Trophoblast cell (in vitro differentiated cells and primary cell): ENCODE measurements around the gene KIAA1549.

Source experiments
- DNase-seq, 2 donors: peaks; one replicate each; pipeline ENCODE4 v3.0.0-alpha.2; 2016
- H2AFZ ChIP-seq: 2 replicates; pipeline ENCODE4 v1.6.1; 2013; ENCODE audit warnings: low read length, moderate library complexity, mild to moderate bottlenecking; ENCODE audit not compliant: insufficient read depth, poor library complexity
- H2AK5ac ChIP-seq: 2 replicates; pipeline ENCODE4 v1.6.1; 2013; ENCODE audit warnings: mild to moderate bottlenecking, low read length
- H2BK120ac ChIP-seq: 2 replicates; pipeline ENCODE4 v1.6.1; 2013; ENCODE audit warnings: low read length, mild to moderate bottlenecking, moderate library complexity; ENCODE audit not compliant: insufficient read depth, poor library complexity
- H2BK12ac ChIP-seq: 2 replicates; pipeline ENCODE4 v1.6.1; 2013; ENCODE audit warnings: mild to moderate bottlenecking, low read length, moderate library complexity
- H2BK5ac ChIP-seq: 2 replicates; pipeline ENCODE4 v1.6.1; 2013; ENCODE audit warnings: low read length, low read depth, moderate library complexity, mild to moderate bottlenecking; ENCODE audit not compliant: poor library complexity
- H3K14ac ChIP-seq: 2 replicates; pipeline ENCODE4 v1.6.1; 2013; ENCODE audit warnings: mild to moderate bottlenecking, low read length
- H3K18ac ChIP-seq: 2 replicates; pipeline ENCODE4 v1.6.1; 2013; ENCODE audit warnings: mild to moderate bottlenecking, low read length
- H3K23ac ChIP-seq: 2 replicates; pipeline ENCODE4 v1.6.1; 2013; ENCODE audit warnings: low read length
- H3K27ac ChIP-seq: 2 replicates; pipeline ENCODE4 v1.5.1; 2013; ENCODE audit warnings: low read depth, mild to moderate bottlenecking, inconsistent platforms, low read length, moderate library complexity
- H3K27me3 ChIP-seq: 2 replicates; pipeline ENCODE4 v1.6.1; 2013; ENCODE audit warnings: inconsistent platforms, mild to moderate bottlenecking, low read length, moderate library complexity; ENCODE audit not compliant: insufficient read depth
- H3K36me3 ChIP-seq, 2 experiments: 1 replicate in 1 of 2; 2 replicates in 1 of 2; pipeline ENCODE4 v1.6.1; 2013; ENCODE audit warnings: low read length in 2 of 2, mild to moderate bottlenecking in 2 of 2, moderate library complexity in 1 of 2; ENCODE audit not compliant: insufficient read depth in 2 of 2, control insufficient read depth in 1 of 2
- H3K4ac ChIP-seq: 2 replicates; pipeline ENCODE4 v1.6.1; 2013; ENCODE audit warnings: low read depth, mild to moderate bottlenecking, low read length, moderate library complexity
- H3K4me1 ChIP-seq, 2 experiments: 1 replicate in 1 of 2; 2 replicates in 1 of 2; pipeline ENCODE4 v1.6.1; 2013; ENCODE audit warnings: low read length in 2 of 2, mild to moderate bottlenecking in 2 of 2, moderate library complexity in 1 of 2; ENCODE audit not compliant: insufficient read depth in 2 of 2, control insufficient read depth in 1 of 2
- H3K4me2 ChIP-seq: 2 replicates; pipeline ENCODE4 v1.6.1; 2013; ENCODE audit warnings: inconsistent platforms, mild to moderate bottlenecking, low read length, moderate library complexity
- H3K4me3 ChIP-seq: 2 replicates; pipeline ENCODE4 v1.5.1; 2013; ENCODE audit warnings: mild to moderate bottlenecking, low read depth, low read length, inconsistent platforms
- H3K79me1 ChIP-seq: one replicate; pipeline ENCODE4 v1.6.1; 2013; ENCODE audit warnings: low read length
- H3K79me2 ChIP-seq: 2 replicates; pipeline ENCODE4 v1.6.1; 2013; ENCODE audit warnings: low read length, mild to moderate bottlenecking; ENCODE audit not compliant: control insufficient read depth, insufficient read depth, poor library complexity
- H3K9ac ChIP-seq: 2 replicates; pipeline ENCODE4 v1.6.1; 2013; ENCODE audit warnings: mild to moderate bottlenecking, low read length
- H3K9me3 ChIP-seq: 2 replicates; pipeline ENCODE4 v1.6.1; 2013; ENCODE audit warnings: low read depth, mild to moderate bottlenecking, control low read depth, inconsistent platforms, low read length; ENCODE audit not compliant: insufficient read depth
- H4K12ac ChIP-seq: 2 replicates; pipeline ENCODE4 v1.6.1; 2013; ENCODE audit warnings: low read depth, mild to moderate bottlenecking, low read length, moderate library complexity
- H4K8ac ChIP-seq: 2 replicates; pipeline ENCODE4 v1.6.1; 2013; ENCODE audit warnings: low read depth, mild to moderate bottlenecking, low read length, moderate library complexity
- H4K91ac ChIP-seq: one replicate; pipeline ENCODE4 v1.6.1; 2013; ENCODE audit warnings: low read depth, mild to moderate bottlenecking, low read length, moderate library complexity
- WGBS: extraction: QIAGEN DNeasy Blood & Tissue Kit; methylation state at CpG from one replicate; pipeline ENCODE4 v1.1.7; 2013; ENCODE audit warnings: missing lambda C conversion rate; ENCODE audit not compliant: insufficient read length, insufficient coverage; ENCODE audit errors: extremely low coverage; 5-methylcytosine and 5-hydroxymethylcytosine counted together

Gene KIAA1549

GRCh38 chr7:138967159-138967558 is 14.0 kb downstream of the KIAA1549 start:
- H3K27ac ChIP-seq: no peak overlapping the region
- no peak overlapping the region for H2BK5ac ChIP-seq
- H3K9me3 ChIP-seq: no peaks in the 10 kb centered on the region
- no CpG with 5 or more reads among the region's 4 CpGs for WGBS
- no peak overlapping the region for H3K4ac ChIP-seq
- no peak for DNase-seq
- H3K4me3 ChIP-seq: no peak overlapping the region
- no peak overlapping the region for H3K4me2 ChIP-seq
- no peak overlapping the region for H3K23ac ChIP-seq
- no peak overlapping the region for H4K12ac ChIP-seq
- H2AFZ ChIP-seq: no peak overlapping the region
- no peak overlapping the region for H4K8ac ChIP-seq
- peaks cover 4% of the 10 kb centered on the region for H3K79me2 ChIP-seq
- H3K9ac ChIP-seq: no peak overlapping the region
- no peaks in the 10 kb centered on the region for H3K79me1 ChIP-seq
- H3K27me3 ChIP-seq: no peaks in the 10 kb centered on the region
- no peak overlapping the region for H4K91ac ChIP-seq
- no peaks in the 10 kb centered on the region for H3K36me3 ChIP-seq
- H2BK12ac ChIP-seq: no peak overlapping the region
- H2BK120ac ChIP-seq: no peak overlapping the region
- H2AK5ac ChIP-seq: no peak overlapping the region
- peaks cover 2 to 4% of the 10 kb centered on the region in 2 experiments for H3K4me1 ChIP-seq
- H3K18ac ChIP-seq: no peak overlapping the region
- H3K14ac ChIP-seq: no peak overlapping the region

DNA sequence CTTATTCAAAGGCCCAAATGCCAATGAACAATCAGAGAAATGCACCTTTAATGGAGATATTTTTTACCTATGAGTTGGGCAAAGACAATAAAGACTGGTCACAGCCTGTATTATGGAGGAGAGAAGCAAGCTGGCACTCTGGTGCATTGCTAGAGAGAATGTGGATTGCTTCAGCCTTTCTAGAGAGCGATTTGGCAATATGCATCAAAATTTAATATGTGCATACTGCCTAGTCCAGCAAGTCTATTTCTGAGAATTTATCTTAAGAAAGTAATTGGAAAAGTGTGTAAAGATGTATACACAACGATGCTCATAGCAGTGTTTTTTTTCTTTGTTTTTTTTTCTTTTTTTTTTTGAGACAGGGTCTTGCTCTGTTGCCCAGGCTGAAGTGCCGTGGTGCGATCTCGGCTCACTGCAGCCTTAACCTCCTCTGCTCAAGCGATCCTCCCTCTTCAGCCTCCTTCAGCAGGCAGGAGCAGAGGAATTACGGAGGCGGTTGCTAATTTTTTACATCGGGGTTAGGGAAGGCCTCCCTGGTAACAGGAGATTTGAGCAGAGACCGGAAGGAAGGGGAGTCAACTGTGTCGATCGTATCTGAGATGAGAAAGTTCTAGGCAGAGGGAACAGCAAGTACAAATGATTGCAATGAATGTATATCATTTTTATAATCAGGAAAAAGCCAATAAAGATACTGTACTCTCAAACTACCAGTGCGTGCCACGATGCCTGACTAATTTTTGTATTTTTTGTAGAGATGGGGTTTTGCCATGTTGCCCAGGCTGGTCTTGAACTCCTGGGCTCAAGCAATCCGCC is 16.4 kb downstream of the KIAA1549 start:
- no peak overlapping the region for H3K23ac ChIP-seq
- H2AFZ ChIP-seq: no peak overlapping the region
- no peaks in the 10 kb centered on the region for H3K27me3 ChIP-seq
- H2BK120ac ChIP-seq: no peak overlapping the region
- H3K4ac ChIP-seq: no peak overlapping the region
- WGBS: no CpG with 5 or more reads among the region's 15 CpGs
- no peak overlapping the region for H3K4me2 ChIP-seq
- no peak overlapping the region for H3K27ac ChIP-seq
- H2BK5ac ChIP-seq: no peak overlapping the region
- H2AK5ac ChIP-seq: no peak overlapping the region
- no peak overlapping the region for H2BK12ac ChIP-seq
- H4K91ac ChIP-seq: no peak overlapping the region
- no peak overlapping the region for H4K12ac ChIP-seq
- no peak overlapping the region for H3K4me3 ChIP-seq
- no peak overlapping the region for H3K14ac ChIP-seq
- H3K79me2 ChIP-seq: peaks cover 4% of the 10 kb centered on the region
- no peak overlapping the region for H3K18ac ChIP-seq
- H3K4me1 ChIP-seq: peaks cover 2 to 4% of the 10 kb centered on the region in 2 experiments
- H3K36me3 ChIP-seq: no peaks in the 10 kb centered on the region
- H3K9ac ChIP-seq: no peak overlapping the region
- H3K79me1 ChIP-seq: no peaks in the 10 kb centered on the region
- H4K8ac ChIP-seq: no peak overlapping the region
- H3K9me3 ChIP-seq: no peaks in the 10 kb centered on the region
- no peak for DNase-seq

GRCh38 chr7:138963675-138964074 is 17.5 kb downstream of the KIAA1549 start:
- Histone ChIP-seq H3K23ac (no peak overlapping the region), H3K4me2 (no peak overlapping the region), H4K12ac (no peak overlapping the region), H2BK120ac (no peak overlapping the region), H3K18ac (no peak overlapping the region), H3K14ac (no peak overlapping the region), H2AK5ac (no peak overlapping the region), H3K4me1 (peaks cover 2 to 4% of the 10 kb centered on the region in 2 experiments), H3K4me3 (no peak overlapping the region), H3K27me3 (no peaks in the 10 kb centered on the region), H3K79me1 (no peaks in the 10 kb centered on the region), H2AFZ (no peak overlapping the region), H3K4ac (no peak overlapping the region), H2BK12ac (no peak overlapping the region), H4K91ac (no peak overlapping the region), H2BK5ac (no peak overlapping the region), H4K8ac (no peak overlapping the region), H3K9ac (no peak overlapping the region), H3K9me3 (no peaks in the 10 kb centered on the region), H3K36me3 (no peaks in the 10 kb centered on the region), H3K27ac (no peak overlapping the region), H3K79me2 (peaks cover 4% of the 10 kb centered on the region)
- WGBS: no CpG with 5 or more reads among the region's 5 CpGs
- no peak for DNase-seq

DNA sequence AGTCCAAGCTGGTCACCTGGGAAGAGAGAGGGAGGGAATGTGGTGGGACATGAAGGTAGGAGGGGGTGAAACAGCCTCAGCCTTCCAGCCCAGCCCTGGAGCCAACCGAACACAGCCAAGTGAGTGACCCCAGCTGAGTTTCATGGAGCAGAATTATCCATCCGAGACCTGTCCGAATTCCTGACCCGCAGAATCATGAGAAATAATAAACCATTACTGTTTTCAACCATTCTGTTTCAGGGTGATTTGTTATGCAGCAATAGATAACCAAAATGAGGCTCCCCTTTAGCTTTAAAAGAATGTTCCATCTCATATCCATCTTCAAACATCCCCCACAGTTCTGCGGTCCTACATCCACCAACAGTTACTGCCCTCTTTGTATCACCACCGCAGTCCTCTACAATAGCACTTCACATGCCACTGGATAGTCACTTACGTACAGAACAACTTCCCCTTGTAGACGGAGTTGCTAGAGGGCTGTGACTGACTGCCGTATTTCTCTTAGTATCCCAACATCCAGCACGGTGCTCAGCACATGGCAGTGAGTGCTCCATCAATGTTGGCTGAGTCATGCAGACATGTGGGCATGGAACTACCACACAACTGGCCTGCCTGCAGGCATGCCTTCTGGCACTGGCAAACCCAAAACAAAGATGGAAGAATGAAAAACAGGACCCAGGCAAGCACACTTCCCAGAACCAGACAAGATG is 18.5 kb downstream of the KIAA1549 start:
- no peak overlapping the region for H3K4me3 ChIP-seq
- no peak overlapping the region for H3K27ac ChIP-seq
- DNase-seq: peak in 1 of 2 donors; percentile 57
- no CpG with 5 or more reads among the region's 10 CpGs for WGBS
- no peak overlapping the region for H2BK12ac ChIP-seq
- H3K4me1 ChIP-seq: peaks cover 2 to 5% of the 10 kb centered on the region in 2 experiments
- no peak overlapping the region for H3K4me2 ChIP-seq
- no peaks in the 10 kb centered on the region for H3K27me3 ChIP-seq
- no peak overlapping the region for H3K23ac ChIP-seq
- H2AK5ac ChIP-seq: no peak overlapping the region
- H3K79me1 ChIP-seq: no peaks in the 10 kb centered on the region
- H3K9ac ChIP-seq: no peak overlapping the region
- no peak overlapping the region for H2AFZ ChIP-seq
- H3K14ac ChIP-seq: no peak overlapping the region
- H3K4ac ChIP-seq: no peak overlapping the region
- H3K36me3 ChIP-seq: no peaks in the 10 kb centered on the region
- H3K79me2 ChIP-seq: peaks cover 4% of the 10 kb centered on the region
- H3K9me3 ChIP-seq: no peaks in the 10 kb centered on the region
- no peak overlapping the region for H2BK5ac ChIP-seq
- H4K8ac ChIP-seq: no peak overlapping the region
- H4K12ac ChIP-seq: no peak overlapping the region
- H3K18ac ChIP-seq: no peak overlapping the region
- H2BK120ac ChIP-seq: no peak overlapping the region
- H4K91ac ChIP-seq: no peak overlapping the region
